Neural cell (in vitro differentiated cells): ENCODE results near the gene EHMT1. TPM values are rescaled to one million over a fixed set of nuclear protein-coding genes. Genes with fewer than 3 reads are reported as not detected.
"Not testable (repeated sequence)": the region's sequence is repeated elsewhere in the genome, so short reads cannot be mapped to it uniquely, and the experiment has no call there.

Experiments
- H2AFZ ChIP-seq: fragments of 200-600, 300-800 bp; sonication (generic), shearing (Covaris generic); 2 replicates; pipeline ENCODE4 v1.6.0; 2014; ENCODE audit warnings: low read depth, mild to moderate bottlenecking, antibody characterized with exemption, low read length, moderate library complexity
- H3F3A ChIP-seq: fragments of 200-600 bp; shearing (Covaris generic); 2 replicates; pipeline ENCODE4 v1.6.1; 2016; ENCODE audit warnings: mild to moderate bottlenecking, moderate library complexity, mixed read lengths, antibody characterized with exemption, low read length; ENCODE audit not compliant: insufficient read depth, poor library complexity, severe bottlenecking
- H3K27ac ChIP-seq: fragments of 200-600, 300-800 bp; sonication (generic), shearing (Covaris generic); 2 replicates; pipeline ENCODE4 v1.5.1; 2014; ENCODE audit warnings: mild to moderate bottlenecking, low read length, moderate library complexity
- H3K27me3 ChIP-seq: fragments of 300-800, 200-600 bp; sonication (generic), shearing (Covaris generic); 2 replicates; pipeline ENCODE4 v1.6.0; 2014; ENCODE audit warnings: mild to moderate bottlenecking, low read depth, low read length, moderate library complexity; ENCODE audit not compliant: insufficient read depth
- H3K36me3 ChIP-seq: fragments of 300-800, 200-600 bp; sonication (generic), shearing (Covaris generic); 2 replicates; pipeline ENCODE4 v1.5.1; 2014; ENCODE audit warnings: mild to moderate bottlenecking, antibody characterized with exemption, low read length, moderate library complexity; ENCODE audit not compliant: insufficient read depth
- H3K4me2 ChIP-seq: fragments of 300-800, 200-600 bp; sonication (generic), shearing (Covaris generic); 2 replicates; pipeline ENCODE4 v1.6.0; 2014; ENCODE audit warnings: mild to moderate bottlenecking, low read length
- H3K4me3 ChIP-seq: fragments of 300-800, 200-600 bp; sonication (generic), shearing (Covaris generic); 2 replicates; pipeline ENCODE4 v1.5.1; 2014; ENCODE audit warnings: mild to moderate bottlenecking, low read length, moderate library complexity
- H3K79me2 ChIP-seq: fragments of 200-600 bp; shearing (Covaris generic); replicated peaks from 2 replicates; pipeline ENCODE4 v1.6.0; 2014; ENCODE audit warnings: mild to moderate bottlenecking, low read length, moderate library complexity; ENCODE audit not compliant: insufficient read depth
- H3K9ac ChIP-seq: fragments of 300-800, 200-600 bp; sonication (generic), shearing (Covaris generic); 2 replicates; pipeline ENCODE4 v1.6.1; 2016; ENCODE audit warnings: mild to moderate bottlenecking, low read length, mixed read lengths
- H3K9me2 ChIP-seq: fragments of 200-600 bp; shearing (Covaris generic); 2 replicates; pipeline ENCODE4 v1.6.1; 2016; ENCODE audit warnings: mild to moderate bottlenecking, low read length, mixed read lengths; ENCODE audit not compliant: insufficient read depth
- H3K9me3 ChIP-seq: fragments of 200-600, 300-800 bp; sonication (generic), shearing (Covaris generic); 2 replicates; pipeline ENCODE4 v1.6.1; 2016; ENCODE audit warnings: mild to moderate bottlenecking, mixed run types, low read length, moderate library complexity, mixed read lengths
- H4K20me1 ChIP-seq: fragments of 200-600 bp; shearing (Covaris generic); 2 replicates; pipeline ENCODE4 v1.6.1; 2016; ENCODE audit warnings: mild to moderate bottlenecking, mixed run types; ENCODE audit not compliant: insufficient read depth
- EP300 ChIP-seq: fragments of 450-650 bp; conservative IDR thresholded peaks from 2 replicates; pipeline ENCODE4 v1.6.1; 2014; ENCODE audit warnings: antibody characterized with exemption, mild to moderate bottlenecking, moderate library complexity; ENCODE audit not compliant: poor library complexity, severe bottlenecking
- EZH2 ChIP-seq: fragments of 200-600, 300-800 bp; shearing (Covaris generic), sonication (generic); IDR thresholded peaks from 2 replicates; pipeline ENCODE4 v1.6.1; 2014; ENCODE audit warnings: antibody characterized with exemption, low read length, borderline replicate concordance, mild to moderate bottlenecking; ENCODE audit not compliant: insufficient read depth, poor library complexity, severe bottlenecking
- MXI1 ChIP-seq: fragments of 450-650 bp; conservative IDR thresholded peaks from 2 replicates; pipeline ENCODE4 v1.6.1; 2014; ENCODE audit warnings: antibody characterized with exemption, mild to moderate bottlenecking; ENCODE audit not compliant: poor library complexity, severe bottlenecking
- POLR2AphosphoS5 ChIP-seq: IDR thresholded peaks from 2 replicates; pipeline ENCODE4 v1.6.1; 2012
- RAD21 ChIP-seq: fragments of 450-650 bp; conservative IDR thresholded peaks from 2 replicates; pipeline ENCODE4 v1.6.1; 2014; ENCODE audit warnings: antibody characterized with exemption, mild to moderate bottlenecking, moderate library complexity
- SMC3 ChIP-seq: fragments of 450-650 bp; conservative IDR thresholded peaks from 2 replicates; pipeline ENCODE4 v1.6.1; 2014; ENCODE audit warnings: antibody characterized with exemption, mild to moderate bottlenecking, moderate library complexity; ENCODE audit not compliant: poor library complexity
- TAF1 ChIP-seq: IDR thresholded peaks from 2 replicates; pipeline ENCODE4 v1.6.1; 2012; ENCODE audit warnings: low read depth
- polyA plus RNA-seq: library from polyadenylated mRNA; depleted of rRNA; stranded (reverse); fragments of >200 nt; gene quantifications from 2 replicates; pipeline ENCODE4 v1.2.3, GENCODE V29; 2014
- TF ChIP-seq, protein P1 (sequence below): fragments of 450-650 bp; IDR thresholded peaks from 2 replicates; pipeline ENCODE4 v1.5.1; 2014; ENCODE audit warnings: antibody characterized with exemption, mild to moderate bottlenecking, moderate library complexity; ENCODE audit not compliant: poor library complexity, severe bottlenecking
- TF ChIP-seq, protein P2 (sequence below): IDR thresholded peaks from 2 replicates; pipeline ENCODE4 v1.6.1; 2012; ENCODE audit warnings: borderline replicate concordance

EHMT1 gene
- polyA plus RNA-seq, 1 donor from 2014 or later, result 53.0 TPM

DNA sequence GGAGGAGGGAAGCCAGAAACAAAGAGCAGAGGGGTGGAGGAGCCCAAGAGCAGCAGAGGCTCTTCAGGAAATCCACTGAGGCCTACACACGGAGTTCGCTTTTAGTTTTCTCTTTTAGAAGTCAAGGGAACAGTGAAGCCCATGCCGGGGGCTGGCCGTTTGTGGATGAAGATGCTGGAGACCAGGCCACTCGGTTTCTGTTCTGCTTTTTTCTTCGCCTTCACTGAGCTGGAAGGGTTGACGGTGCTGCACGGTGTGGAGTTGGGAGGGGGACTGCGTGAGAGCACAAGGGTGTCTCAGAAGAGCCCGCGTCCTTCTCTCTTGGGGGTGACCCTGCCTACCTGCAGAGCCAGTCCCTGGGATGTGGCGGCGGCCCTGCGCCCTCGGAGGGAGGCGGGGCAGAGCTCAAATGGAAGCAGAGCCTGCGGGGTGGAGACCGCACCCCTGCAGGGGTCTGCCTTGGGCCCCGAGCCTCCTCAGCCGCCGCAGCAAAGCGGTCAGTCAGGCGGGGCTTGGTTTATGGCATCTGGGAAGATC lies 190.3 kb downstream of the EHMT1 start:
- H4K20me1 ChIP-seq, result no peaks in the 10 kb centered on the region
- H3K79me2 ChIP-seq, result no peaks in the 10 kb centered on the region
- peaks cover 14% of the 10 kb centered on the region for H3K36me3 ChIP-seq
- H3K27me3 ChIP-seq, result no peaks in the 10 kb centered on the region
- no peak overlapping the region for H2AFZ ChIP-seq
- H3K4me2 ChIP-seq, result no peak overlapping the region
- no peaks in the 10 kb centered on the region for H3K9me3 ChIP-seq
- no peak overlapping the region for H3K27ac ChIP-seq
- no peaks in the 10 kb centered on the region for H3K9me2 ChIP-seq
- no peak overlapping the region for H3K4me3 ChIP-seq
- H3F3A ChIP-seq, result no peaks in the 10 kb centered on the region
- TF ChIP-seq, protein P1, sequence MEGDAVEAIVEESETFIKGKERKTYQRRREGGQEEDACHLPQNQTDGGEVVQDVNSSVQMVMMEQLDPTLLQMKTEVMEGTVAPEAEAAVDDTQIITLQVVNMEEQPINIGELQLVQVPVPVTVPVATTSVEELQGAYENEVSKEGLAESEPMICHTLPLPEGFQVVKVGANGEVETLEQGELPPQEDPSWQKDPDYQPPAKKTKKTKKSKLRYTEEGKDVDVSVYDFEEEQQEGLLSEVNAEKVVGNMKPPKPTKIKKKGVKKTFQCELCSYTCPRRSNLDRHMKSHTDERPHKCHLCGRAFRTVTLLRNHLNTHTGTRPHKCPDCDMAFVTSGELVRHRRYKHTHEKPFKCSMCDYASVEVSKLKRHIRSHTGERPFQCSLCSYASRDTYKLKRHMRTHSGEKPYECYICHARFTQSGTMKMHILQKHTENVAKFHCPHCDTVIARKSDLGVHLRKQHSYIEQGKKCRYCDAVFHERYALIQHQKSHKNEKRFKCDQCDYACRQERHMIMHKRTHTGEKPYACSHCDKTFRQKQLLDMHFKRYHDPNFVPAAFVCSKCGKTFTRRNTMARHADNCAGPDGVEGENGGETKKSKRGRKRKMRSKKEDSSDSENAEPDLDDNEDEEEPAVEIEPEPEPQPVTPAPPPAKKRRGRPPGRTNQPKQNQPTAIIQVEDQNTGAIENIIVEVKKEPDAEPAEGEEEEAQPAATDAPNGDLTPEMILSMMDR, result no peak
- TF ChIP-seq POLR2AphosphoS5 (no peak), EZH2 (no peak), SMC3 (no peak), MXI1 (no peak), TAF1 (no peak), EP300 (no peak), RAD21 (no peak)
- TF ChIP-seq, protein P2, sequence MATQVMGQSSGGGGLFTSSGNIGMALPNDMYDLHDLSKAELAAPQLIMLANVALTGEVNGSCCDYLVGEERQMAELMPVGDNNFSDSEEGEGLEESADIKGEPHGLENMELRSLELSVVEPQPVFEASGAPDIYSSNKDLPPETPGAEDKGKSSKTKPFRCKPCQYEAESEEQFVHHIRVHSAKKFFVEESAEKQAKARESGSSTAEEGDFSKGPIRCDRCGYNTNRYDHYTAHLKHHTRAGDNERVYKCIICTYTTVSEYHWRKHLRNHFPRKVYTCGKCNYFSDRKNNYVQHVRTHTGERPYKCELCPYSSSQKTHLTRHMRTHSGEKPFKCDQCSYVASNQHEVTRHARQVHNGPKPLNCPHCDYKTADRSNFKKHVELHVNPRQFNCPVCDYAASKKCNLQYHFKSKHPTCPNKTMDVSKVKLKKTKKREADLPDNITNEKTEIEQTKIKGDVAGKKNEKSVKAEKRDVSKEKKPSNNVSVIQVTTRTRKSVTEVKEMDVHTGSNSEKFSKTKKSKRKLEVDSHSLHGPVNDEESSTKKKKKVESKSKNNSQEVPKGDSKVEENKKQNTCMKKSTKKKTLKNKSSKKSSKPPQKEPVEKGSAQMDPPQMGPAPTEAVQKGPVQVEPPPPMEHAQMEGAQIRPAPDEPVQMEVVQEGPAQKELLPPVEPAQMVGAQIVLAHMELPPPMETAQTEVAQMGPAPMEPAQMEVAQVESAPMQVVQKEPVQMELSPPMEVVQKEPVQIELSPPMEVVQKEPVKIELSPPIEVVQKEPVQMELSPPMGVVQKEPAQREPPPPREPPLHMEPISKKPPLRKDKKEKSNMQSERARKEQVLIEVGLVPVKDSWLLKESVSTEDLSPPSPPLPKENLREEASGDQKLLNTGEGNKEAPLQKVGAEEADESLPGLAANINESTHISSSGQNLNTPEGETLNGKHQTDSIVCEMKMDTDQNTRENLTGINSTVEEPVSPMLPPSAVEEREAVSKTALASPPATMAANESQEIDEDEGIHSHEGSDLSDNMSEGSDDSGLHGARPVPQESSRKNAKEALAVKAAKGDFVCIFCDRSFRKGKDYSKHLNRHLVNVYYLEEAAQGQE, result no peak
- H3K9ac ChIP-seq, result no peak overlapping the region

DNA sequence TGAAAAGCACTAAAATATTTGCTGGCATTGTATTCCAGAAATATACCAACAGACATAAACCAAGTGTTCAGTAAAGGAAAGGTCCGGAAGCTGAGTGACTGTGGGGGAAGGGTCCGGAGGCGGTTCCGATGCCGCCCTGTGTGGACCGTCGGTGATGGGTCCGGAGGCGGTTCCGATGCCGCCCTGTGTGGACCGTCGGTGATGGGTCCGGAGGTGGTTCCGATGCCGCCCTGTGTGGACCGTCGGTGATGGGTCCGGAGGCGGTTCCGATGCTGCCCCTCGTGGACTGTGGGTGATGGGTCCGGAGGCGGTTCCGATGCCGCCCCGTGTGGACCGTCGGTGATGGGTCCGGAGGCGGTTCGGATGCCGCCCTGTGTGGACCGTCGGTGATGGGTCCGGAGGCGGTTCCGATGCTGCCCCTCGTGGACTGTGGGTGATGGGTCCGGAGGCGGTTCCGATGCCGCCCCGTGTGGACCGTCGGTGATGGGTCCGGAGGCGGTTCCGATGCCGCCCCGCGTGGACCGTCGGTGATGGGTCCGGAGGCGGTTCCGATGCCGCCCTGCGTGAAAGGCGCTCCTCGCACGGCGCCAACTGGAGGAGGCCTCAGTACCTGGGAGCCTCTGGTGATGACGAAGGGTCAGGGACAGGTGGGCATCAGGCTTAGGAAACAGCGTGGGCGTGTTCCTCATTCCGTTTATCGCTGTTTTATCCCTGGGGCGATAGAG lies 191.1 kb downstream of the EHMT1 start:
- H3K4me3 ChIP-seq, H3K79me2 ChIP-seq, H3K27ac ChIP-seq, H4K20me1 ChIP-seq, H3K4me2 ChIP-seq, H3F3A ChIP-seq, H3K9me3 ChIP-seq, H3K27me3 ChIP-seq, H2AFZ ChIP-seq, H3K9ac ChIP-seq, H3K9me2 ChIP-seq: not testable (repeated sequence)
- peaks cover 10% of the 10 kb centered on the region for H3K36me3 ChIP-seq
